HepG2 (cell line): Measurements from ENCODE around the gene CHST10. TPM values are rescaled to one million over a fixed set of nuclear protein-coding genes. Genes with fewer than 3 reads are reported as not detected.

Source experiments
- ATAC-seq: fragments of 200-7000 bp; cut with Tn5 transposase; 3 replicates; pipeline ENCODE4 v1.9.1; 2020; ENCODE audit warnings: mild to moderate bottlenecking, moderate library complexity
- BruUV-seq: library from RNA; stranded (reverse); fragments of 400-500 nt; replicated peaks from 2 replicates; lab custom pipeline; 2021; lab: Mats Ljungman, UMichigan
- CTCF ChIA-PET: fragments of 300-600 bp; formaldehyde crosslinking; extraction: SDS; loops from one replicate; lab custom pipeline; 2021; ENCODE audit warnings: low total read pairs, inconsistent platforms, low intra/inter-chr PET ratio; lab: Yijun Ruan, JAX
- POLR2A ChIA-PET: fragments of 350-600 bp; sonication (Branson Sonifier 250); formaldehyde crosslinking; loops from one replicate; lab custom pipeline; 2020; ENCODE audit warnings: antibody characterized with exemption, inconsistent platforms; lab: Yijun Ruan, JAX
- DNase-seq: peaks from one replicate; pipeline ENCODE4 v3.0.0-alpha.2; 2015; ENCODE audit warnings: low spot score
- FAIRE-seq: peaks from 3 replicates; lab custom pipeline; 2011; peaks lifted over from hg19 to GRCh38; lab: Jason Lieb, UNC
- H2AFZ ChIP-seq: one replicate; pipeline ENCODE4 v1.6.1; 2011; ENCODE audit warnings: low read length, inconsistent platforms
- H3K27ac ChIP-seq: fragments of 300-600 bp; 3 replicates; pipeline ENCODE4 v1.8.0; 2011; ENCODE audit warnings: mixed run types, mild to moderate bottlenecking, mixed read lengths, low read length, inconsistent platforms; ENCODE audit not compliant: insufficient read depth; ENCODE audit errors: extremely low read length
- H3K27me3 ChIP-seq, 2 experiments: fragments of 200-600 bp in 1 of 2; 2 replicates in 1 of 2; 3 replicates in 1 of 2; pipeline versions ENCODE4 v1.6.0 to v1.8.0; 2011; ENCODE audit warnings: low read length in 2 of 2, mild to moderate bottlenecking in 2 of 2, moderate library complexity in 2 of 2, inconsistent platforms in 1 of 2; ENCODE audit not compliant: insufficient read depth in 2 of 2, control insufficient read depth in 1 of 2
- H3K36me3 ChIP-seq, 2 experiments: fragments of 200-600 bp in 1 of 2; replicated peaks in 1 of 2; 2 replicates in 1 of 2; 3 replicates in 1 of 2; pipeline versions ENCODE4 v1.5.1 to v1.8.0; 2011; ENCODE audit warnings: low read length in 2 of 2, inconsistent platforms in 1 of 2; ENCODE audit not compliant: insufficient read depth in 2 of 2, control insufficient read depth in 1 of 2
- H3K4me1 ChIP-seq: 2 replicates; pipeline ENCODE4 v1.5.1; 2012; ENCODE audit warnings: low read length, inconsistent platforms; ENCODE audit not compliant: insufficient read depth
- H3K4me2 ChIP-seq: 2 replicates; pipeline ENCODE4 v1.6.0; 2011; ENCODE audit warnings: low read depth, low read length, inconsistent platforms
- H3K4me3 ChIP-seq, 3 experiments: fragments of 200-600 bp in 1 of 3; sonication (generic), shearing (Covaris generic) in 1 of 3; replicated peaks in 1 of 3; 2 replicates each; pipeline ENCODE4 v1.5.1; 2011 to 2016; ENCODE audit warnings: low read length in 3 of 3, inconsistent platforms in 2 of 3, low read depth in 2 of 3, mild to moderate bottlenecking in 2 of 3, control low read depth in 1 of 3, mixed read lengths in 1 of 3; ENCODE audit not compliant: insufficient read depth in 1 of 3
- H3K79me2 ChIP-seq: one replicate; pipeline ENCODE4 v1.6.1; 2011; ENCODE audit warnings: low read length, inconsistent platforms; ENCODE audit not compliant: insufficient read depth
- H3K9ac ChIP-seq: 2 replicates; pipeline ENCODE4 v1.6.0; 2011; ENCODE audit warnings: mild to moderate bottlenecking, low read depth, low read length, inconsistent platforms; ENCODE audit not compliant: insufficient read depth
- H3K9me3 ChIP-seq: 2 replicates; pipeline ENCODE4 v1.5.1; 2012; ENCODE audit warnings: mild to moderate bottlenecking, low read length
- H4K20me1 ChIP-seq: 2 replicates; pipeline ENCODE4 v1.6.0; 2011; ENCODE audit warnings: inconsistent platforms, mild to moderate bottlenecking, low read length, moderate library complexity; ENCODE audit not compliant: insufficient read depth
- RBFOX2 ChIP-seq: fragments of 200-400 bp; formaldehyde crosslinking; IDR thresholded peaks from 2 replicates; pipeline ENCODE4 v1.6.1; 2017; ENCODE audit warnings: low read depth, mild to moderate bottlenecking, low read length
- ZFP36L2 ChIP-seq: sonication (generic); formaldehyde crosslinking; IDR thresholded peaks from 2 replicates; pipeline ENCODE4 v1.4.0; 2020; ENCODE audit warnings: missing genetic modification reagents
- WGBS: methylation state at CpG from one replicate; pipeline ENCODE4 v1.1.6; 2017; ENCODE audit warnings: low lambda C conversion rate; 5-methylcytosine and 5-hydroxymethylcytosine counted together
- in situ Hi-C: cut with HindIII; loops from 2 replicates; pipeline ENCODE4 v1.10.0; 2017; ENCODE audit warnings: low pct_unique_long_range_greater_than_20kb; ENCODE audit not compliant: extremely low pct_ligation_motif_present
- intact Hi-C: fragments of 100-400 bp; cut with micrococcal nuclease; formaldehyde crosslinking; loops from one replicate; pipeline ENCODE4 v1.10.0; 2022; ENCODE audit not compliant: unreplicated experiment
- polyA plus RNA-seq, 8 experiments: library from polyadenylated mRNA; depleted of rRNA in 3 of 8; stranded (reverse) in 7 of 8; unstranded in 1 of 8; fragments of >200 nt; fragmentation: Illumina TruSeq in 4 of 8; extraction: Trizol in 4 of 8; gene quantifications; 2 replicates each; pipeline versions ENCODE4 v1.2.1 to v1.2.3, GENCODE V29; 2011 to 2016; ENCODE audit warnings: low read depth in 4 of 8, missing spikeins in 1 of 8, mixed read lengths in 1 of 8; ENCODE audit not compliant: insufficient read depth in 1 of 8
- total RNA-seq, 5 experiments: library from RNA; depleted of rRNA; stranded (reverse); fragments of >200 nt; fragmentation: Illumina TruSeq; extraction: Trizol; gene quantifications; 2 replicates each; pipeline ENCODE4 v1.2.3, GENCODE V29; 2016; ENCODE audit warnings: low read depth in 1 of 5
- TF ChIP-seq, protein P1 (sequence below): sonication (generic); formaldehyde crosslinking; IDR thresholded peaks from 2 replicates; pipeline ENCODE4 v1.4.0; 2020; ENCODE audit warnings: missing genetic modification reagents
- TF ChIP-seq, protein P2 (sequence below): sonication (generic); formaldehyde crosslinking; IDR thresholded peaks from 2 replicates; pipeline ENCODE4 v1.4.0; 2020; ENCODE audit warnings: mild to moderate bottlenecking, missing genetic modification reagents
- TF ChIP-seq, protein P3 (sequence below): fragments of 450-650 bp; IDR thresholded peaks from 2 replicates; pipeline ENCODE4 v1.6.1; 2017
- TF ChIP-seq, protein P4 (sequence below): sonication (generic); formaldehyde crosslinking; IDR thresholded peaks from 2 replicates; pipeline ENCODE4 v1.4.0; 2020; ENCODE audit warnings: missing genetic modification reagents

Gene CHST10
- total and polyA plus RNA-seq, 2 of the 13 experiments (the other 11 are each of a cell fraction or from before 2014, with no cell fraction given), result 10.5 to 14.2 TPM

DNA sequence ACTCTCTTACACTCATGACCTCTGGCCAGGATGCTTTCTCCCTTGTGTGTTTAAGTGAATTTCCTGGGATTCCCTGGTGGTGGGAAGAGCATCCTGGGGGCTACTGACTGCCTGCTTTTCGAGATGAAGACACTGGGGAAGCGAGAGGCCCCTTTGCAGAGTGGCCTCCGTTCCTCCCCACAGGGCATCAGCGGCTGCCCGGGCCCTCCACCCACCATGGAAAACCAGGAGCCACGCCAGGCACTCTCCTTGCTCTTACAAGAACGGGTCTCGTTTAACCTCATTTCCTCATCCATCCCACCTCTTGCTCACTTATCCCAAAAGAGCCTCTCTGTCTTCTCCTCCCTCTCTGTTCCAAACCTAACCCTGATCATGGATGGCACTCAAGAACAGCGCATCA is 17.8 kb downstream of the CHST10 start:
- Histone ChIP-seq H3K4me2 (no peak overlapping the region), H3K27ac (no peak overlapping the region), H4K20me1 (no peaks in the 10 kb centered on the region), H3K9ac (no peak overlapping the region), H3K36me3 (peaks cover 19 to 20% of the 10 kb centered on the region in 2 experiments), H3K9me3 (no peaks in the 10 kb centered on the region), H3K27me3 (no peaks in the 10 kb centered on the region), H3K4me3 (no peak overlapping the region), H3K4me1 (no peaks in the 10 kb centered on the region), H2AFZ (no peak overlapping the region), H3K79me2 (no peaks in the 10 kb centered on the region)
- intact Hi-C loops (no loop called here), in situ Hi-C loops (loop anchor here (25.0 kb wide), 1 partner anchor 837 kb away; no protein-coding TSS in a partner anchor)
- DNase-seq (no peak), FAIRE-seq (no peak), ATAC-seq (no peak)
- WGBS, result 96% methylated on average over 9 of the region's 9 CpGs
- BruUV-seq, result no TSS peak
- CTCF ChIA-PET, result no interaction called here
- POLR2A ChIA-PET, result no interaction called here
- TF ChIP-seq, protein P1, sequence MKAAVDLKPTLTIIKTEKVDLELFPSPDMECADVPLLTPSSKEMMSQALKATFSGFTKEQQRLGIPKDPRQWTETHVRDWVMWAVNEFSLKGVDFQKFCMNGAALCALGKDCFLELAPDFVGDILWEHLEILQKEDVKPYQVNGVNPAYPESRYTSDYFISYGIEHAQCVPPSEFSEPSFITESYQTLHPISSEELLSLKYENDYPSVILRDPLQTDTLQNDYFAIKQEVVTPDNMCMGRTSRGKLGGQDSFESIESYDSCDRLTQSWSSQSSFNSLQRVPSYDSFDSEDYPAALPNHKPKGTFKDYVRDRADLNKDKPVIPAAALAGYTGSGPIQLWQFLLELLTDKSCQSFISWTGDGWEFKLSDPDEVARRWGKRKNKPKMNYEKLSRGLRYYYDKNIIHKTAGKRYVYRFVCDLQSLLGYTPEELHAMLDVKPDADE (CRISPR knock-in tag), result no peak
- TF ChIP-seq, protein P2, sequence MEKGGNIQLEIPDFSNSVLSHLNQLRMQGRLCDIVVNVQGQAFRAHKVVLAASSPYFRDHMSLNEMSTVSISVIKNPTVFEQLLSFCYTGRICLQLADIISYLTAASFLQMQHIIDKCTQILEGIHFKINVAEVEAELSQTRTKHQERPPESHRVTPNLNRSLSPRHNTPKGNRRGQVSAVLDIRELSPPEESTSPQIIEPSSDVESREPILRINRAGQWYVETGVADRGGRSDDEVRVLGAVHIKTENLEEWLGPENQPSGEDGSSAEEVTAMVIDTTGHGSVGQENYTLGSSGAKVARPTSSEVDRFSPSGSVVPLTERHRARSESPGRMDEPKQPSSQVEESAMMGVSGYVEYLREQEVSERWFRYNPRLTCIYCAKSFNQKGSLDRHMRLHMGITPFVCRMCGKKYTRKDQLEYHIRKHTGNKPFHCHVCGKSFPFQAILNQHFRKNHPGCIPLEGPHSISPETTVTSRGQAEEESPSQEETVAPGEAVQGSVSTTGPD (CRISPR knock-in tag), result no peak
- no peak for TF ChIP-seq RBFOX2
- TF ChIP-seq, protein P3, sequence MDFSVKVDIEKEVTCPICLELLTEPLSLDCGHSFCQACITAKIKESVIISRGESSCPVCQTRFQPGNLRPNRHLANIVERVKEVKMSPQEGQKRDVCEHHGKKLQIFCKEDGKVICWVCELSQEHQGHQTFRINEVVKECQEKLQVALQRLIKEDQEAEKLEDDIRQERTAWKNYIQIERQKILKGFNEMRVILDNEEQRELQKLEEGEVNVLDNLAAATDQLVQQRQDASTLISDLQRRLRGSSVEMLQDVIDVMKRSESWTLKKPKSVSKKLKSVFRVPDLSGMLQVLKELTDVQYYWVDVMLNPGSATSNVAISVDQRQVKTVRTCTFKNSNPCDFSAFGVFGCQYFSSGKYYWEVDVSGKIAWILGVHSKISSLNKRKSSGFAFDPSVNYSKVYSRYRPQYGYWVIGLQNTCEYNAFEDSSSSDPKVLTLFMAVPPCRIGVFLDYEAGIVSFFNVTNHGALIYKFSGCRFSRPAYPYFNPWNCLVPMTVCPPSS, result no peak
- TF ChIP-seq, protein P4, sequence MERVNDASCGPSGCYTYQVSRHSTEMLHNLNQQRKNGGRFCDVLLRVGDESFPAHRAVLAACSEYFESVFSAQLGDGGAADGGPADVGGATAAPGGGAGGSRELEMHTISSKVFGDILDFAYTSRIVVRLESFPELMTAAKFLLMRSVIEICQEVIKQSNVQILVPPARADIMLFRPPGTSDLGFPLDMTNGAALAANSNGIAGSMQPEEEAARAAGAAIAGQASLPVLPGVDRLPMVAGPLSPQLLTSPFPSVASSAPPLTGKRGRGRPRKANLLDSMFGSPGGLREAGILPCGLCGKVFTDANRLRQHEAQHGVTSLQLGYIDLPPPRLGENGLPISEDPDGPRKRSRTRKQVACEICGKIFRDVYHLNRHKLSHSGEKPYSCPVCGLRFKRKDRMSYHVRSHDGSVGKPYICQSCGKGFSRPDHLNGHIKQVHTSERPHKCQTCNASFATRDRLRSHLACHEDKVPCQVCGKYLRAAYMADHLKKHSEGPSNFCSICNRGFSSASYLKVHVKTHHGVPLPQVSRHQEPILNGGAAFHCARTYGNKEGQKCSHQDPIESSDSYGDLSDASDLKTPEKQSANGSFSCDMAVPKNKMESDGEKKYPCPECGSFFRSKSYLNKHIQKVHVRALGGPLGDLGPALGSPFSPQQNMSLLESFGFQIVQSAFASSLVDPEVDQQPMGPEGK (CRISPR knock-in tag), result no peak
- TF ChIP-seq ZFP36L2 (CRISPR knock-in tag), result no peak
